ENCODE measurements around the gene MAD1L1.

Gene MAD1L1

GRCh38 chr7:1859266-1860035, 373.3 kb downstream of the MAD1L1 start:
- no peak for DNase-seq (ENCODE audit: low read depth, low spot score)
- no peak for TF ChIP-seq CTCF (IDR thresholded peaks at IDR 0.05; ENCODE audit: low read depth, low read length)
- in situ Hi-C loops (cut with HindIII; ENCODE audit: low sequenced_read_pairs) = no loop called here
- H3K4me3 ChIP-seq (ENCODE audit: low read depth, low read length) = no peak overlapping the region

- no peak overlapping the region for H3K4me3 ChIP-seq (ENCODE audit: low read depth, low read length)
- in situ Hi-C loops (cut with HindIII; ENCODE audit: low sequenced_read_pairs) = no loop called here
- DNase-seq (ENCODE audit: low read depth, low spot score) = no peak
These were observed 374.1 kb downstream of the MAD1L1 start for GRCh38 chr7:1858435-1859265.

GRCh38 chr7:1857487-1858421, 375.0 kb downstream of the MAD1L1 start:
- DNase-seq (ENCODE audit: low read depth, low spot score) = no peak
- no peak for TF ChIP-seq CTCF (IDR thresholded peaks at IDR 0.05; ENCODE audit: low read depth, low read length)
- no peak overlapping the region for H3K4me3 ChIP-seq (ENCODE audit: low read depth, low read length)
- in situ Hi-C loops (cut with HindIII; ENCODE audit: low sequenced_read_pairs) = no loop called here

More at GRCh38 chr7:1858435-1859265, 374.1 kb downstream of the MAD1L1 start:
- TF ChIP-seq CTCF (IDR thresholded peaks at IDR 0.05; ENCODE audit: low read depth, low read length) = no peak

GRCh38 chr7:1856888-1857441, 375.8 kb downstream of the MAD1L1 start:
- TF ChIP-seq CTCF (IDR thresholded peaks at IDR 0.05; ENCODE audit: low read depth, low read length) = no peak
- H3K4me3 ChIP-seq (ENCODE audit: low read depth, low read length) = no peak overlapping the region
- no peak for DNase-seq (ENCODE audit: low read depth, low spot score)
- in situ Hi-C loops (cut with HindIII; ENCODE audit: low sequenced_read_pairs) = no loop called here

- no peak for TF ChIP-seq CTCF (IDR thresholded peaks at IDR 0.05; ENCODE audit: low read depth, low read length)
- H3K4me3 ChIP-seq (ENCODE audit: low read depth, low read length) = no peak overlapping the region
- no peak for DNase-seq (ENCODE audit: low read depth, low spot score)
- in situ Hi-C loops (cut with HindIII; ENCODE audit: low sequenced_read_pairs) = no loop called here
These were observed 376.4 kb downstream of the MAD1L1 start for GRCh38 chr7:1856161-1856887.
